ENCODE data around the gene BLZF1.
"Not testable (repeated sequence)": the region's sequence is repeated elsewhere in the genome, so short reads cannot be mapped to it uniquely, and the experiment has no call there.

BLZF1 gene

GRCh38 chr1:169395955-169396354 is 28.0 kb downstream of the BLZF1 start:
- H3K27me3 ChIP-seq (ENCODE audit: control insufficient read depth in 1 of 2, insufficient read depth in 2 of 2, low read length in 2 of 2) = no peaks in the 10 kb centered on the region
- H3K4me3 ChIP-seq (ENCODE audit: low read length in 2 of 2) = no peak overlapping the region
- peaks cover 4 to 10% of the 10 kb centered on the region in 2 donors for H3K36me3 ChIP-seq (ENCODE audit: control insufficient read depth in 2 of 2, insufficient read depth in 2 of 2, low read length in 2 of 2)
- H3K4me1 ChIP-seq (ENCODE audit: control insufficient read depth, insufficient read depth, low read length) = no peaks in the 10 kb centered on the region
- H3K9ac ChIP-seq (ENCODE audit: low read length in 2 of 2) = no peak overlapping the region
- H3K9me3 ChIP-seq (ENCODE audit: control insufficient read depth in 2 of 2, low read length in 2 of 2) = no peaks in the 10 kb centered on the region
- H3K27ac ChIP-seq (ENCODE audit: low read length) = no peak overlapping the region

- H3K36me3 ChIP-seq (ENCODE audit: control insufficient read depth in 2 of 2, insufficient read depth in 2 of 2, low read length in 2 of 2); H3K27ac ChIP-seq (ENCODE audit: low read length); H3K9me3 ChIP-seq (ENCODE audit: control insufficient read depth in 2 of 2, low read length in 2 of 2); H3K27me3 ChIP-seq (ENCODE audit: control insufficient read depth in 1 of 2, insufficient read depth in 2 of 2, low read length in 2 of 2); H3K4me1 ChIP-seq (ENCODE audit: control insufficient read depth, insufficient read depth, low read length); H3K4me3 ChIP-seq (ENCODE audit: low read length in 2 of 2); H3K9ac ChIP-seq (ENCODE audit: low read length in 2 of 2): not testable (repeated sequence)
Observed at GRCh38 chr1:169402578-169402977, 34.6 kb downstream of the BLZF1 start.

- H3K36me3 ChIP-seq (ENCODE audit: control insufficient read depth in 2 of 2, insufficient read depth in 2 of 2, low read length in 2 of 2); H3K27ac ChIP-seq (ENCODE audit: low read length); H3K27me3 ChIP-seq (ENCODE audit: control insufficient read depth in 1 of 2, insufficient read depth in 2 of 2, low read length in 2 of 2); H3K4me3 ChIP-seq (ENCODE audit: low read length in 2 of 2); H3K9ac ChIP-seq (ENCODE audit: low read length in 2 of 2); H3K4me1 ChIP-seq (ENCODE audit: control insufficient read depth, insufficient read depth, low read length); H3K9me3 ChIP-seq (ENCODE audit: control insufficient read depth in 2 of 2, low read length in 2 of 2): not testable (repeated sequence)
Observed at GRCh38 chr1:169408340-169408739, 40.3 kb downstream of the BLZF1 start.

- Histone ChIP-seq H3K36me3 (ENCODE audit: control insufficient read depth in 2 of 2, insufficient read depth in 2 of 2, low read length in 2 of 2) (no peaks in the 10 kb centered on the region), H3K9ac (ENCODE audit: low read length in 2 of 2) (no peak overlapping the region), H3K4me1 (ENCODE audit: control insufficient read depth, insufficient read depth, low read length) (no peaks in the 10 kb centered on the region), H3K27me3 (ENCODE audit: control insufficient read depth in 1 of 2, insufficient read depth in 2 of 2, low read length in 2 of 2) (no peaks in the 10 kb centered on the region), H3K27ac (ENCODE audit: low read length) (no peak overlapping the region), H3K4me3 (ENCODE audit: low read length in 2 of 2) (no peak overlapping the region), H3K9me3 (ENCODE audit: control insufficient read depth in 2 of 2, low read length in 2 of 2) (peaks cover 0 to 2% of the 10 kb centered on the region in 2 donors)
Observed at GRCh38 chr1:169414952-169415351, 47.0 kb downstream of the BLZF1 start.

GRCh38 chr1:169421309-169421708 is 53.3 kb downstream of the BLZF1 start:
- H3K27me3 ChIP-seq (ENCODE audit: control insufficient read depth in 1 of 2, insufficient read depth in 2 of 2, low read length in 2 of 2) = peaks cover 0 to 4% of the 10 kb centered on the region in 2 donors
- no peak overlapping the region for H3K9ac ChIP-seq (ENCODE audit: low read length in 2 of 2)
- no peak overlapping the region for H3K27ac ChIP-seq (ENCODE audit: low read length)
- no peak overlapping the region for H3K4me3 ChIP-seq (ENCODE audit: low read length in 2 of 2)
- no peaks in the 10 kb centered on the region for H3K9me3 ChIP-seq (ENCODE audit: control insufficient read depth in 2 of 2, low read length in 2 of 2)
- no peaks in the 10 kb centered on the region for H3K36me3 ChIP-seq (ENCODE audit: control insufficient read depth in 2 of 2, insufficient read depth in 2 of 2, low read length in 2 of 2)
- H3K4me1 ChIP-seq (ENCODE audit: control insufficient read depth, insufficient read depth, low read length) = no peaks in the 10 kb centered on the region

GRCh38 chr1:169426174-169426705 is 58.2 kb downstream of the BLZF1 start:
- Histone ChIP-seq H3K9me3 (ENCODE audit: control insufficient read depth in 2 of 2, low read length in 2 of 2) (no peaks in the 10 kb centered on the region), H3K27me3 (ENCODE audit: control insufficient read depth in 1 of 2, insufficient read depth in 2 of 2, low read length in 2 of 2) (peaks cover 7% of the 10 kb centered on the region in 2 donors), H3K36me3 (ENCODE audit: control insufficient read depth in 2 of 2, insufficient read depth in 2 of 2, low read length in 2 of 2) (no peaks in the 10 kb centered on the region), H3K4me3 (ENCODE audit: low read length in 2 of 2) (no peak overlapping the region), H3K9ac (ENCODE audit: low read length in 2 of 2) (no peak overlapping the region), H3K27ac (ENCODE audit: low read length) (no peak overlapping the region), H3K4me1 (ENCODE audit: control insufficient read depth, insufficient read depth, low read length) (no peaks in the 10 kb centered on the region)

- Histone ChIP-seq H3K4me1 (ENCODE audit: control insufficient read depth, insufficient read depth, low read length) (no peaks in the 10 kb centered on the region), H3K9ac (ENCODE audit: low read length in 2 of 2) (peak within 1 kb of the TSS; percentile 50 to 66), H3K27me3 (ENCODE audit: control insufficient read depth in 1 of 2, insufficient read depth in 2 of 2, low read length in 2 of 2) (peaks cover 7% of the 10 kb centered on the region in 2 donors), H3K9me3 (ENCODE audit: control insufficient read depth in 2 of 2, low read length in 2 of 2) (no peaks in the 10 kb centered on the region), H3K27ac (ENCODE audit: low read length) (no peak within 1 kb of the TSS), H3K36me3 (ENCODE audit: control insufficient read depth in 2 of 2, insufficient read depth in 2 of 2, low read length in 2 of 2) (no peaks in the 10 kb centered on the region), H3K4me3 (ENCODE audit: low read length in 2 of 2) (peak within 1 kb of the TSS; percentile 73 to 75)
Observed at GRCh38 chr1:169427081-169427641, 59.2 kb downstream of the BLZF1 start, which contains the start of gene CCDC181. Gene CCDC181, minus strand, starts transcription at chr1:169427474. Its CDS starts 2,547 bp downstream, at chr1:169424927.

Data from stomach smooth muscle (tissue), 2 donors.